CD8-positive, alpha-beta memory T cell (primary cell): ENCODE measurements around the gene C1QA. TPM values are rescaled to one million over a fixed set of nuclear protein-coding genes. Genes with fewer than 3 reads are reported as not detected.
"Not testable (repeated sequence)": the region's sequence is repeated elsewhere in the genome, so short reads cannot be mapped to it uniquely, and the experiment has no call there.

Experiments
- CTCF ChIA-PET: fragments of 350-600 bp; sonication (Branson Sonifier 250); formaldehyde crosslinking; loops from one replicate; lab custom pipeline; 2021; ENCODE audit warnings: antibody characterized with exemption; lab: Charles Lee
- POLR2A ChIA-PET: fragments of 350-600 bp; sonication (Branson Sonifier 250); formaldehyde crosslinking; loops from one replicate; lab custom pipeline; 2021; ENCODE audit warnings: antibody characterized with exemption; lab: Charles Lee
- DNase-seq, 5 donors: peaks; one replicate each; pipeline versions ENCODE4 v3.0.0 to v3.0.0-alpha.2; 2020 to 2022; ENCODE audit warnings: mixed read lengths in 1 of 5
- H3K27ac ChIP-seq: one replicate; pipeline ENCODE4 v1.7.0; 2013; ENCODE audit warnings: low read depth, mild to moderate bottlenecking, low read length, moderate library complexity
- H3K27me3 ChIP-seq: 2 replicates; pipeline ENCODE4 v1.7.0; 2013; ENCODE audit warnings: low read length, mild to moderate bottlenecking; ENCODE audit not compliant: insufficient read depth, poor library complexity, severe bottlenecking
- H3K36me3 ChIP-seq: 2 replicates; pipeline ENCODE4 v1.7.0; 2013; ENCODE audit warnings: mild to moderate bottlenecking, low read length, moderate library complexity; ENCODE audit not compliant: insufficient read depth
- H3K4me1 ChIP-seq: 2 replicates; pipeline ENCODE4 v1.7.0; 2013; ENCODE audit warnings: mild to moderate bottlenecking, low read length, moderate library complexity; ENCODE audit not compliant: insufficient read depth
- H3K4me3 ChIP-seq: 2 replicates; pipeline ENCODE4 v1.7.0; 2013; ENCODE audit warnings: mild to moderate bottlenecking, low read length
- H3K9me3 ChIP-seq: 2 replicates; pipeline ENCODE4 v1.7.0; 2013; ENCODE audit warnings: mild to moderate bottlenecking, low read length
- H3K27ac Mint-ChIP-seq, 8 donors: one replicate each; pipeline ENCODE4 v1.8.0; 2020 to 2021; ENCODE audit warnings: mixed read lengths in 8 of 8, mild to moderate bottlenecking in 6 of 8, inconsistent platforms in 3 of 8, moderate library complexity in 3 of 8
- H3K27me3 Mint-ChIP-seq, 2 donors: one replicate each; pipeline ENCODE4 v1.8.0; 2020 to 2021; ENCODE audit warnings: mixed read lengths in 2 of 2, mild to moderate bottlenecking in 1 of 2, moderate library complexity in 1 of 2
- H3K36me3 Mint-ChIP-seq, 3 donors: one replicate each; pipeline ENCODE4 v1.8.0; 2020 to 2021; ENCODE audit warnings: mixed read lengths in 3 of 3, inconsistent platforms in 1 of 3, mild to moderate bottlenecking in 1 of 3
- H3K4me1 Mint-ChIP-seq, 3 donors: one replicate each; pipeline ENCODE4 v1.8.0; 2020 to 2021; ENCODE audit warnings: mixed read lengths in 3 of 3, inconsistent platforms in 1 of 3, mild to moderate bottlenecking in 1 of 3
- H3K4me3 Mint-ChIP-seq, 7 donors: one replicate each; pipeline ENCODE4 v1.8.0; 2020 to 2021; ENCODE audit warnings: mixed read lengths in 7 of 7, mild to moderate bottlenecking in 6 of 7, moderate library complexity in 4 of 7, inconsistent platforms in 2 of 7
- H3K9me3 Mint-ChIP-seq, 5 donors: one replicate each; pipeline ENCODE4 v1.8.0; 2020 to 2022; ENCODE audit warnings: mixed read lengths in 5 of 5, mild to moderate bottlenecking in 3 of 5, moderate library complexity in 2 of 5, inconsistent platforms in 1 of 5
- polyA plus RNA-seq: library from polyadenylated mRNA; unstranded; fragments of 300-500 nt; fragmentation: Illumina TruSeq; gene quantifications from one replicate; pipeline ENCODE4 v1.2.3, GENCODE V29; 2021
- total RNA-seq, 2 experiments: library from RNA; stranded (reverse); gene quantifications; one replicate each; pipeline ENCODE4 v1.2.3, GENCODE V29; 2021

C1QA gene
- total and polyA plus RNA-seq, 3 experiments from 2014 or later = 0.22 to 0.53 TPM; not detected in 1

DNA sequence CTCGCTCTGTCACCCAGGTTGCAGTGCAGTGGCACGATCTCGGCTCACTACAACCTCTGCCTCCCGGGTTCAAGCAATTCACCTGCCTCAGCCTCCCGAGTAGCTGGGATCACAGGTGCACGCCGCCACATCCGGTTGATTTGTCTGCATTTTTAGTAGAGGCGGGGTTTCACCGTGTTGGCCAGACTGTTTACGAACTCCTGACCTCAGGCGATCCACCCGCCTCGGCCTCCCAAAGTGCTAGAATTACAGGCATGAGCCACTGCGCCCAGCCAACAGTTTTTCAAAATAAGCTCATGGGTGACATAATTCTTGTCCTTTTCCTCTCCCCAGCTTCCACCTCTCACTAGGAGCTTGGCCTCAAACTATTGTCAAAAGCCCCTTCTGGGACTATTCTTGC is 39.7 kb downstream of the C1QA start:
- H3K4me1 Mint-ChIP-seq, H3K27ac Mint-ChIP-seq, CTCF ChIA-PET, H3K9me3 Mint-ChIP-seq, H3K27ac ChIP-seq, H3K36me3 Mint-ChIP-seq, H3K9me3 ChIP-seq, DNase-seq, H3K4me3 Mint-ChIP-seq, H3K36me3 ChIP-seq, H3K4me3 ChIP-seq, H3K4me1 ChIP-seq, POLR2A ChIA-PET, H3K27me3 ChIP-seq: not testable (repeated sequence)
- H3K27me3 Mint-ChIP-seq = peaks cover 19 to 45% of the 10 kb centered on the region in 2 donors

DNA sequence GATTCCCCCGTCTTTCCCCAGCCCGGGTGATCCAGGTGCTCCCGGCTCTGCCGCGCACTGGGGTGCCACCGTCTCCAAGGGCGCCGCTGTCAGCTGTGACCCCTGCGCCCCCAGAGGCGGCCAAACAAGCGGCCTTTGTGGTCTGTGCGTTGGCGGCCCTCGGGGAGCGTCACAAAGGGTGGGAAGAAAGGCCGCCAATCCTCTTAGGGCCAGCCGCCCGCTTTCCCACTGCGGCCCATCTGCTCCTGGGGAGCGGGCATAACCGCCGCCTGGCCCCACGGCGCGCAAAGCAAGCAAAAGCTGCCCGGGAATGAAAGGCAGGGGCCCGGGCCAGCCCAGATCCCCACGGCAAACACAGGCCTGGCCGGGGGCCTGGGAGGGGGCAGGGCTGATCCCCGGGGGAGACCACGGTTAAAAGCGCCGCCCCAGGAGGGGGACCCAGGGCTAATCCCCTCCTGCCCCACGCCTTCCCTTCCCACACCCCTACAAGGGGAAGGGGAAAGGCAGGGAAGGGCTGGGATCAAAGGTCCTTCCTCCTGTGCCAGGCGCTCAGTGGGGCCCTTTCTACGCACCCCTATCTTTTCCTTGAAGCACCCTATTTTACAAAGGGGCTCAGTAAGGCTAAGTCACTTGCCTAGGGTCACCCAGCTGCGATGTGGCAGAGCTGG is 40.6 kb downstream of the C1QA start:
- no peak overlapping the region for H3K27ac Mint-ChIP-seq
- Histone ChIP-seq H3K4me1 (no peaks in the 10 kb centered on the region), H3K4me3 (no peak overlapping the region), H3K9me3 (no peaks in the 10 kb centered on the region), H3K27ac (no peak overlapping the region), H3K27me3 (no peaks in the 10 kb centered on the region), H3K36me3 (no peaks in the 10 kb centered on the region)
- no peaks in the 10 kb centered on the region for H3K4me1 Mint-ChIP-seq
- no peaks in the 10 kb centered on the region for H3K36me3 Mint-ChIP-seq
- peaks cover 14 to 37% of the 10 kb centered on the region in 2 donors for H3K27me3 Mint-ChIP-seq
- no peak for DNase-seq
- H3K4me3 Mint-ChIP-seq = no peak overlapping the region
- no peaks in the 10 kb centered on the region for H3K9me3 Mint-ChIP-seq
- CTCF ChIA-PET = no interaction called here
- POLR2A ChIA-PET = no interaction called here

DNA sequence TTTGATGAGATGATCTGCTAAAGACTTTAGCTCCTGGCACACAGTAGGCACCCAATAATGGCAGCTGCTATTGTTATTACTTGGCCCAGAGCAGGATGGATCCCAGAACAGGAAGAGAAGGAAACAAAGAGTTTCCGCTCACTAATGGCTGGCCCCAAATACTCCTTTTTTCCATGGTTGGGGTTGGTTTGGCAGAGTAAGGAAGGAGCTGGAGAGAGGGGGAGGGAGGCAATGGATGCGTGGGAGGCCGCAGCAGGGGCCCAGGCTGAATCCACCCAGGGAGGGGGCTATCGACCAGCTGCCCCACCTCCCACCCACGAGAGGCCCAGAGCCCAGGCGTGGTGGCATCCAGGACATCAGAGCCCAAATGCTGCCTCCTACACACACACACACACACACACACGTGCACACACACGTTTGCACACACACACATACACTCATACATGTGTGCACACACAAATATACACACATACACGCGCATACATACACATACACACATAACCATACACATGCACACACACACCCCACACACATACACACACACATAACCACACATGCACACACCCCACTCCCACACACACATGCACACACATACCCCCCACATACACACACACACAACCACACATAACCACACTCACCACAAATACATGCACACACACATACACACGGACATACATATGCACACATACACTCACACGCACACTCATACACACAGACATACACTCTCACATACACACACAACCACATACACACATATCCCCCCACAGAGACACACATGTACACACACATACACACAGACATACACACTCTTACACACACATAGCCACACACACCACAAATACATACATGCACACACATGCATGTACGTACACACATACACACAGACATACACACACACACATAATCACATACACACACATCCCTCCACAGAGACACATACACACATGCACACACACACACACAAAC is 41.8 kb downstream of the C1QA start:
- no peak overlapping the region for H3K4me3 Mint-ChIP-seq
- ChIA-PET POLR2A (no interaction called here), CTCF (no interaction called here)
- Histone ChIP-seq H3K27me3 (no peaks in the 10 kb centered on the region), H3K9me3 (no peaks in the 10 kb centered on the region), H3K36me3 (no peaks in the 10 kb centered on the region), H3K4me1 (no peaks in the 10 kb centered on the region), H3K27ac (no peak overlapping the region), H3K4me3 (no peak overlapping the region)
- no peaks in the 10 kb centered on the region for H3K36me3 Mint-ChIP-seq
- no peak overlapping the region for H3K27ac Mint-ChIP-seq
- no peaks in the 10 kb centered on the region for H3K9me3 Mint-ChIP-seq
- no peak for DNase-seq
- H3K4me1 Mint-ChIP-seq = no peaks in the 10 kb centered on the region
- peaks cover 7 to 25% of the 10 kb centered on the region in 2 donors for H3K27me3 Mint-ChIP-seq

DNA sequence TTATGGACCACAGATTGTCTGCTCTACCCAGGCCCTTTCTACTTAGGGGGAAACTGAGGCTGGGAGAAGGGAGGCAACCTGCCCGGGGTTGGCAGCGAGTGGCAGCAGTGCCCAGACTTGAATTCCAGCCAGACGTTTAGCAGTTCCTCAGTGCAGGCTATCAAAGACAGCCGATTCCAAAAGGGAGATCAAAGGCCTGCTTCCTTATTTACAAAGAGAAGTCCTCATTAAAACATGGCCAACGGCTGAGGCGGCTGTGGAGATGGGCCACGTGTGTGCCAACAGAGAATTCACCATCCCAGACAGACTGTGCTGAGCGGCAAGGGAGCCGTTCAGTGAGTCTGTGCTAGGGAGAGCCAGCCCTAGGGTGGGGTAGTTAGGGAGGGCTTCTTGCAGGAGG is 44.3 kb downstream of the C1QA start:
- no peak overlapping the region for H3K4me3 ChIP-seq
- no peak overlapping the region for H3K27ac ChIP-seq
- ChIA-PET CTCF (no interaction called here), POLR2A (interaction anchor here (0.6 kb wide), 1 partner anchor 461 kb away, joined by 4 read pairs; no protein-coding TSS in a partner anchor)
- no peaks in the 10 kb centered on the region for H3K9me3 Mint-ChIP-seq
- H3K4me3 Mint-ChIP-seq = no peak overlapping the region
- no peaks in the 10 kb centered on the region for H3K4me1 ChIP-seq
- no peaks in the 10 kb centered on the region for H3K27me3 ChIP-seq
- no peaks in the 10 kb centered on the region for H3K36me3 ChIP-seq
- H3K27me3 Mint-ChIP-seq = peaks cover 11 to 21% of the 10 kb centered on the region in 2 donors
- no peaks in the 10 kb centered on the region for H3K9me3 ChIP-seq
- H3K4me1 Mint-ChIP-seq = no peaks in the 10 kb centered on the region
- no peak overlapping the region for H3K27ac Mint-ChIP-seq
- H3K36me3 Mint-ChIP-seq = no peaks in the 10 kb centered on the region
- no peak for DNase-seq

DNA sequence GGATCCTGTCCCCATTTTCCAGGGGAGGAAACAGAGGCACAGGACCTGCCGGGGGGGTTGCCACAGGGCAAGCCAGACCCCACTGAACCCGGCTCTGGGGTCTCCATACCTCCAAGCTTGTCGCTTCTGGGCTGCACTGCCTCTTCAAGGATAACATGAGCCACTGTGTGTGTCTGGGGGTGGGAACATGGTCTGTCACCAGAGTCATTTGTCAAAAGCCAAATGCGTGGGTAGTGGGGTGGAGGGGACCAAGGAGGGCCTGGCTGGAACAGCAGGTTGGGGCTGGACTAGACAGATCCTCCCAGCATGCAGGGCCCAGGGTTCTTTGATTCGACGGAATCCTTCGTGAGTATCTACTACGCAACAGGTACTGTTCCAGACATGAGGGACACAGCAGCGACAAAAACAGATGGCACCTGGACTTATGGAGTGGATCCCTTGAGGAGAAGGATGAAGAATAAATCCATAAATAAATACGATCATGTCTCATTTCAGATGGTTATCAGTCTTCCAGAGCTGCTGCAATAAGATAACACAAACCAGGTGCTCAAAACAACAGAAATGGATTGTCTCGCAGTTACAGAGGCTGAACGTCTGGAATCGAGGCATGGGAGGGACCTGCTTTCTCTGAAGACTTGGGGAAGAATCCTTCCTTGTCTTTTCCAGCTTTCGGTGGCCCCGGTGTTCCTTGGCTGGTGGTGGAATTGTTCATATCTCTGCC is 45.3 kb downstream of the C1QA start:
- Histone ChIP-seq H3K4me1 (no peaks in the 10 kb centered on the region), H3K27ac (no peak overlapping the region), H3K27me3 (no peaks in the 10 kb centered on the region), H3K9me3 (no peaks in the 10 kb centered on the region), H3K36me3 (no peaks in the 10 kb centered on the region), H3K4me3 (no peak overlapping the region)
- ChIA-PET CTCF (no interaction called here), POLR2A (no interaction called here)
- Mint-ChIP-seq H3K4me1 (no peaks in the 10 kb centered on the region), H3K27ac (no peak overlapping the region), H3K27me3 (peaks cover 15 to 21% of the 10 kb centered on the region in 2 donors), H3K9me3 (no peaks in the 10 kb centered on the region), H3K36me3 (no peaks in the 10 kb centered on the region), H3K4me3 (no peak overlapping the region)
- DNase-seq = no peak

DNA sequence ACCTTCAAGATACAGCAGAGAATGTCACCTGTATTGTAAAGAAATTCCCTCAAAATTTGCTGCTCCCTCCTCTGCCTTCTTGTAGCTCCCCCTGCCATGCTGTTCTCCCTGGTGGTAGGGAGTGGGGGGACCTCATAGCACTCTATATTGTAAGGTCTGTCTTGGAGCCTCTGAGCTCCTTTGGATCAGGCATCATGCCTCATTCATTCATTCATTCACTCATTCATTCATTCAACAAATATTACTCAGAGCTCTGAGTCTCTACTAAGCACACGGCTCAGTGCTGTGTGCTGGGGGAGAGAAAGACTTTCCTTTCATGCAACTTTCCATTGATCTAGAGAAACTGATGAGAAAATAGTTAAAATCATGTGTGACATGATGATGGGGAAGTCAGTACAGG is 47.1 kb downstream of the C1QA start:
- POLR2A ChIA-PET = no interaction called here

DNA sequence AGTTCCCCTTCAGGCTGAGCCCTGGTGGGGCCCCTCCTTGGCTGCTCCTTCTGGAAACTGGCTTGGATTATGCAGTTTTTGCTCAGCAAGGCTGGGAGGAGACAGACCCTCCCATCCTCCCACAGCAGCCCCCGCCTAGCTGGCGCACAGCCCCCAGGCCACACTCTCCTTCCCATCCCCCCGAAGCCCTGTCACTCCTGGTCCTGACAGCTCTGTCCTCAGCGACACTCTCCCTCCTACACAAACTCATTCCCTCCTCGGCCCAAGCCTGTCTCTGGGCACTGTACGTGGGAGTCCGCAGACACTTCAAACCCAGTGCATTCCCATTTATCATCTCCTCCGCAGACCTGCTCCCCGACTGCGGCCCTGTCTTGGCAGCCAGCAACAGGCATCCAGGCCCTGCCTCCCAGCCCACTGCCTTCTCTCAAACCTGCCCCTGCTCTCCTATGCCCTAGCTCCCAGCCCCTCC is 49.2 kb downstream of the C1QA start:
- H3K27ac ChIP-seq = no peak overlapping the region
- H3K27me3 ChIP-seq = peaks cover 5% of the 10 kb centered on the region
- no peaks in the 10 kb centered on the region for H3K9me3 Mint-ChIP-seq
- H3K4me3 Mint-ChIP-seq = no peak overlapping the region
- H3K36me3 Mint-ChIP-seq = no peaks in the 10 kb centered on the region
- CTCF ChIA-PET = no interaction called here
- no peak overlapping the region for H3K4me3 ChIP-seq
- no peak for DNase-seq
- no peaks in the 10 kb centered on the region for H3K36me3 ChIP-seq
- H3K9me3 ChIP-seq = no peaks in the 10 kb centered on the region
- H3K27me3 Mint-ChIP-seq = peaks cover 15 to 41% of the 10 kb centered on the region in 2 donors
- POLR2A ChIA-PET = no interaction called here
- no peaks in the 10 kb centered on the region for H3K4me1 ChIP-seq
- no peaks in the 10 kb centered on the region for H3K4me1 Mint-ChIP-seq
- no peak overlapping the region for H3K27ac Mint-ChIP-seq

More for the DNA sequence above, 47.1 kb downstream of the C1QA start:
- Mint-ChIP-seq H3K4me1 (no peaks in the 10 kb centered on the region), H3K9me3 (no peaks in the 10 kb centered on the region), H3K27me3 (peaks cover 15 to 36% of the 10 kb centered on the region in 2 donors), H3K27ac (no peak overlapping the region), H3K4me3 (no peak overlapping the region), H3K36me3 (no peaks in the 10 kb centered on the region)
- no peaks in the 10 kb centered on the region for H3K36me3 ChIP-seq
- H3K27me3 ChIP-seq = no peaks in the 10 kb centered on the region
- H3K9me3 ChIP-seq = no peaks in the 10 kb centered on the region
- H3K4me3 ChIP-seq = no peak overlapping the region
- no peak for DNase-seq
- CTCF ChIA-PET = no interaction called here
- no peak overlapping the region for H3K27ac ChIP-seq
- H3K4me1 ChIP-seq = no peaks in the 10 kb centered on the region

DNA sequence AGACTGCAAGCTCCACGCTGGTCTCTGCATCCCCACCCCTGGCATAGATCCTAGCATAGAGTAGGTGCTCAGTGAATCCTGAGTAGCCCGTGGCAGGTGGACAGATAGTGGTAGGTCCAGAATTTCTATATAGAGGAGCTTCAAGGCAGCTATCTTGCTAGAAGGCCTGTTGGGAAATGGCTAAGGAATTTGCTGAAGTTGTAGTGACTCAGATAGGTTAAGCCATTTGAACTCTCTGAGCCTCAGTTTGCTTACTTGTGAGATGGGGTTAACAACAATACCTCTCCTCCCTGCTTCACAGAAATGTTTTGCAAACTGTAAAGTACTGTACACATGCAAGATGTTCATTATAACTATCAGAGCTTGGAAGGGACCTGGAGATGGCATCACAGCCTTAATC is 50.8 kb downstream of the C1QA start:
- H3K27me3 ChIP-seq = peaks cover 5% of the 10 kb centered on the region
- DNase-seq = no peak
- H3K9me3 ChIP-seq = no peaks in the 10 kb centered on the region
- Mint-ChIP-seq H3K4me1 (no peaks in the 10 kb centered on the region), H3K36me3 (no peaks in the 10 kb centered on the region), H3K9me3 (no peaks in the 10 kb centered on the region), H3K27me3 (peaks cover 13 to 41% of the 10 kb centered on the region in 2 donors), H3K27ac (no peak overlapping the region), H3K4me3 (no peak overlapping the region)
- POLR2A ChIA-PET = no interaction called here
- no peak overlapping the region for H3K4me3 ChIP-seq
- H3K36me3 ChIP-seq = no peaks in the 10 kb centered on the region
- H3K4me1 ChIP-seq = no peaks in the 10 kb centered on the region
- CTCF ChIA-PET = no interaction called here
- no peak overlapping the region for H3K27ac ChIP-seq
